ENCODE data around the gene TNS3. TPM values are rescaled to one million over a fixed set of nuclear protein-coding genes. Genes with fewer than 3 reads are reported as not detected.

Gene TNS3
- polyA plus RNA-seq, 3 donors, result 85.9 to 94.6 (median 88.0) TPM

GRCh38 chr7:47358357-47358756, 223.6 kb downstream of the TNS3 start:
- DNase-seq (ENCODE audit: low read depth in 3 of 3, low spot score in 2 of 3), result no peak

GRCh38 chr7:47357863-47358262, 224.0 kb downstream of the TNS3 start:
- DNase-seq (ENCODE audit: low read depth in 3 of 3, low spot score in 2 of 3), result no peak

- DNase-seq (ENCODE audit: low read depth in 3 of 3, low spot score in 2 of 3), result no peak
Observed at GRCh38 chr7:47357361-47357760, 224.6 kb downstream of the TNS3 start.

GRCh38 chr7:47356261-47356660, 225.7 kb downstream of the TNS3 start:
- DNase-seq (ENCODE audit: low read depth in 3 of 3, low spot score in 2 of 3), result no peak

- DNase-seq (ENCODE audit: low read depth in 3 of 3, low spot score in 2 of 3), result no peak
Observed at GRCh38 chr7:47355684-47356083, 226.2 kb downstream of the TNS3 start.

GRCh38 chr7:47354831-47355541, 226.9 kb downstream of the TNS3 start:
- DNase-seq (ENCODE audit: low read depth in 3 of 3, low spot score in 2 of 3), result no peak

GRCh38 chr7:47354071-47354470, 227.8 kb downstream of the TNS3 start:
- DNase-seq (ENCODE audit: low read depth in 3 of 3, low spot score in 2 of 3), result no peak

GRCh38 chr7:47352394-47352968, 229.4 kb downstream of the TNS3 start:
- no peak for DNase-seq (ENCODE audit: low read depth in 3 of 3, low spot score in 2 of 3)

- no peak for DNase-seq (ENCODE audit: low read depth in 3 of 3, low spot score in 2 of 3)
Observed at GRCh38 chr7:47351233-47352154, 230.4 kb downstream of the TNS3 start.

- no peak for DNase-seq (ENCODE audit: low read depth in 3 of 3, low spot score in 2 of 3)
Observed at GRCh38 chr7:47350425-47350824, 231.5 kb downstream of the TNS3 start.

GRCh38 chr7:47349401-47349800, 232.5 kb downstream of the TNS3 start:
- no peak for DNase-seq (ENCODE audit: low read depth in 3 of 3, low spot score in 2 of 3)

- DNase-seq (ENCODE audit: low read depth in 3 of 3, low spot score in 2 of 3), result no peak
Observed at GRCh38 chr7:47347816-47348385, 234.0 kb downstream of the TNS3 start.

- DNase-seq (ENCODE audit: low read depth in 3 of 3, low spot score in 2 of 3), result no peak
Observed at GRCh38 chr7:47347346-47347745, 234.6 kb downstream of the TNS3 start.

GRCh38 chr7:47346377-47346914, 235.5 kb downstream of the TNS3 start:
- DNase-seq (ENCODE audit: low read depth in 3 of 3, low spot score in 2 of 3), result no peak

- DNase-seq (ENCODE audit: low read depth in 3 of 3, low spot score in 2 of 3), result no peak
Observed at GRCh38 chr7:47345857-47346298, 236.0 kb downstream of the TNS3 start.

- DNase-seq (ENCODE audit: low read depth in 3 of 3, low spot score in 2 of 3), result no peak
Observed at GRCh38 chr7:47344171-47344955, 237.5 kb downstream of the TNS3 start.

- DNase-seq (ENCODE audit: low read depth in 3 of 3, low spot score in 2 of 3), result no peak
Observed at GRCh38 chr7:47343061-47343455, 238.9 kb downstream of the TNS3 start.

GRCh38 chr7:47342296-47343060, 239.4 kb downstream of the TNS3 start:
- no peak for DNase-seq (ENCODE audit: low read depth in 3 of 3, low spot score in 2 of 3)

- no peak for DNase-seq (ENCODE audit: low read depth in 3 of 3, low spot score in 2 of 3)
Observed at GRCh38 chr7:47340517-47340916, 241.4 kb downstream of the TNS3 start.

Measured in right renal cortex interstitium (tissue), 3 donors.